Measurements from ENCODE around the gene KCNS3. TPM values are rescaled to one million over a fixed set of nuclear protein-coding genes. Genes with fewer than 3 reads are reported as not detected.

The KCNS3 gene
- total and polyA plus RNA-seq, 2 donors (not counting 1 experiment from before 2014, with no cell fraction given): 3.0 to 6.3 TPM

DNA sequence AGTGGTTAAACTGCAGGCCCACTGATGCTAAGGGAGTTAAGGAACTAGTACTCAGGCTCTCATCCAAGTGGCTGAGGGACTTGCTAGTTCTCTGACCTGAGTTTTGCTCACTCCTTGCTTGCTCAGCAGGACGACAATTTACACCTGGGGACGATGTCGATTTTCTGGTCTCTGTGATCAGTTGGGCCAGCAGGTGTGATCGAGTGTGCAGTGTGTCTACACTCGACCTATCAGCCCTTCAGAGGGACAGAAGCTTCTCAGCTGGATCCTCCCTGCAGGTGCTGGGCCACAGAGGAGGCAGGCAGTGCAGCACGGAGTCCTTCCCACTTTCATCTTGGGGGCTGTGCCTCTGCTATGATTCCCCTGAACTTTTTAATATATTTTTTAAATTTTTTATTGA lies 71.5 kb downstream of the KCNS3 start:
- H3K27ac ChIP-seq (ENCODE audit: insufficient read depth, low read length): no peak overlapping the region
- TF ChIP-seq EZH2 (IDR thresholded peaks at IDR 0.05; ENCODE audit: low read length, missing control alignments): no peak
- TF ChIP-seq CTCF (conservative IDR thresholded peaks at IDR 0.05 in 1 of 2, IDR thresholded peaks at IDR 0.05 in 1 of 2; ENCODE audit: low read depth in 1 of 2, low read length in 2 of 2): no peak
- H4K20me1 ChIP-seq (ENCODE audit: control insufficient read depth, extremely low read depth, insufficient read depth, low read length): no peaks in the 10 kb centered on the region
- H3K36me3 ChIP-seq (ENCODE audit: control insufficient read depth, insufficient read depth, low read length): no peaks in the 10 kb centered on the region
- no peaks in the 10 kb centered on the region for H3K27me3 ChIP-seq (ENCODE audit: control insufficient read depth, insufficient read depth, low read length)
- no peak overlapping the region for H3K9ac ChIP-seq (ENCODE audit: insufficient read depth, low read length)
- no peaks in the 10 kb centered on the region for H3K79me2 ChIP-seq (ENCODE audit: control insufficient read depth, insufficient read depth, low read length)
- no peak for DNase-seq (ENCODE audit: low read depth in 2 of 2)
- no peaks in the 10 kb centered on the region for H3K4me1 ChIP-seq (ENCODE audit: control insufficient read depth, extremely low read depth, insufficient read depth, low read length)
- no peaks in the 10 kb centered on the region for H3K9me3 ChIP-seq (ENCODE audit: control insufficient read depth, insufficient read depth, low read depth, low read length)
- H3K4me3 ChIP-seq (replicated peaks in 1 of 4; ENCODE audit: control extremely low read depth in 1 of 4, insufficient read depth in 1 of 4, low read depth in 3 of 4, low read length in 4 of 4): no peak overlapping the region
- no peak overlapping the region for H3K4me2 ChIP-seq (ENCODE audit: extremely low read depth, insufficient read depth, low read length)
- H2AFZ ChIP-seq (ENCODE audit: low read length): no peak overlapping the region

DNA sequence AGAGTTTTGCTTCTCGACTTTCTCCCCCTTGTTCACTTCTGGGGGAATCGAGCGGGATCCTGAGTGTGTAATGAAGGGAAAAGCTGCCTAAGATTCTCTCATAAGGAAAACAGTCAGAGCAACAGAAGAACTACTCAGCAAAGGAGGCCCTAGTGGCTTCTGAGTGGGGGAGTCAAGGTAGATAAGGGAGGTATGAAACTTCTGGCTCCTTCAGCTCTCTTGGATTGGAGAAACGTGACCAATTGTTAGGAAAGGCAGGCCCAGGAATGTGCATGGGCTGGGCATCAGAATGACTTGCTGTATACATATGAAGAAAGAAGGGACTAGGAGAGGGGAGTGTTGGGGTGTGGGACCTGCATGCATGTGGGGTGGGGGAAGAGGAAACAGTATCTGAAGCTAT lies 73.1 kb downstream of the KCNS3 start:
- TF ChIP-seq EZH2 (IDR thresholded peaks at IDR 0.05; ENCODE audit: low read length, missing control alignments) (no peak), CTCF (conservative IDR thresholded peaks at IDR 0.05 in 1 of 2, IDR thresholded peaks at IDR 0.05 in 1 of 2; ENCODE audit: low read depth in 1 of 2, low read length in 2 of 2) (no peak)
- Histone ChIP-seq H3K4me2 (ENCODE audit: extremely low read depth, insufficient read depth, low read length) (no peak overlapping the region), H3K27me3 (ENCODE audit: control insufficient read depth, insufficient read depth, low read length) (no peaks in the 10 kb centered on the region), H3K4me3 (replicated peaks in 1 of 4; ENCODE audit: control extremely low read depth in 1 of 4, insufficient read depth in 1 of 4, low read depth in 3 of 4, low read length in 4 of 4) (no peak overlapping the region), H3K9me3 (ENCODE audit: control insufficient read depth, insufficient read depth, low read depth, low read length) (no peaks in the 10 kb centered on the region), H3K36me3 (ENCODE audit: control insufficient read depth, insufficient read depth, low read length) (no peaks in the 10 kb centered on the region), H3K9ac (ENCODE audit: insufficient read depth, low read length) (no peak overlapping the region), H4K20me1 (ENCODE audit: control insufficient read depth, extremely low read depth, insufficient read depth, low read length) (no peaks in the 10 kb centered on the region), H3K4me1 (ENCODE audit: control insufficient read depth, extremely low read depth, insufficient read depth, low read length) (no peaks in the 10 kb centered on the region), H3K79me2 (ENCODE audit: control insufficient read depth, insufficient read depth, low read length) (no peaks in the 10 kb centered on the region), H2AFZ (ENCODE audit: low read length) (no peak overlapping the region), H3K27ac (ENCODE audit: insufficient read depth, low read length) (no peak overlapping the region)
- DNase-seq (ENCODE audit: low read depth in 2 of 2): no peak

- Histone ChIP-seq H4K20me1 (ENCODE audit: control insufficient read depth, extremely low read depth, insufficient read depth, low read length) (no peaks in the 10 kb centered on the region), H3K27ac (ENCODE audit: insufficient read depth, low read length) (no peak overlapping the region), H3K4me3 (replicated peaks in 1 of 4; ENCODE audit: control extremely low read depth in 1 of 4, insufficient read depth in 1 of 4, low read depth in 3 of 4, low read length in 4 of 4) (no peak overlapping the region), H3K36me3 (ENCODE audit: control insufficient read depth, insufficient read depth, low read length) (no peaks in the 10 kb centered on the region), H2AFZ (ENCODE audit: low read length) (no peak overlapping the region), H3K27me3 (ENCODE audit: control insufficient read depth, insufficient read depth, low read length) (no peaks in the 10 kb centered on the region), H3K79me2 (ENCODE audit: control insufficient read depth, insufficient read depth, low read length) (no peaks in the 10 kb centered on the region), H3K9me3 (ENCODE audit: control insufficient read depth, insufficient read depth, low read depth, low read length) (no peaks in the 10 kb centered on the region), H3K9ac (ENCODE audit: insufficient read depth, low read length) (no peak overlapping the region), H3K4me2 (ENCODE audit: extremely low read depth, insufficient read depth, low read length) (no peak overlapping the region), H3K4me1 (ENCODE audit: control insufficient read depth, extremely low read depth, insufficient read depth, low read length) (no peaks in the 10 kb centered on the region)
- peak in 1 of 2 donors; percentile 22 for DNase-seq (ENCODE audit: low read depth in 2 of 2)
- no peak for TF ChIP-seq CTCF (conservative IDR thresholded peaks at IDR 0.05 in 1 of 2, IDR thresholded peaks at IDR 0.05 in 1 of 2; ENCODE audit: low read depth in 1 of 2, low read length in 2 of 2)
- TF ChIP-seq EZH2 (IDR thresholded peaks at IDR 0.05; ENCODE audit: low read length, missing control alignments): no peak
Measured at GRCh38 chr2:17958466-17959092, 80.1 kb downstream of the KCNS3 start.
